IMR-90 (cell line): ENCODE measurements around the gene WNT11. TPM values are rescaled to one million over a fixed set of nuclear protein-coding genes. Genes with fewer than 3 reads are reported as not detected.

Source experiments
- ATAC-seq: fragments of 200-7000 bp; cut with Tn5 transposase; 2 replicates; pipeline ENCODE4 v1.9.1; 2020; ENCODE audit warnings: low read depth, mild to moderate bottlenecking, moderate library complexity
- BruUV-seq: library from RNA; stranded (reverse); fragments of 400-500 nt; replicated peaks from 2 replicates; lab custom pipeline; 2021; lab: Mats Ljungman, UMichigan
- CTCF ChIA-PET: fragments of 300-600 bp; formaldehyde crosslinking; extraction: SDS; loops from one replicate; lab custom pipeline; 2021; ENCODE audit warnings: antibody characterized with exemption; lab: Yijun Ruan, JAX
- POLR2A ChIA-PET: fragments of 300-600 bp; sonication (Branson Sonifier 250); formaldehyde crosslinking; loops from one replicate; lab custom pipeline; 2022; ENCODE audit warnings: antibody characterized with exemption; ENCODE audit not compliant: unreplicated experiment; lab: Charles Lee
- DNase-seq: peaks from one replicate; pipeline ENCODE4 v3.0.0; 2013
- H2AFZ ChIP-seq: replicated peaks from 2 replicates; pipeline ENCODE3; 2013; ENCODE audit warnings: low read length, mild to moderate bottlenecking; ENCODE audit not compliant: poor library complexity
- H2AK5ac ChIP-seq: 2 replicates; pipeline ENCODE4 v1.6.1; 2013; ENCODE audit warnings: low read depth, low read length, inconsistent platforms
- H2AK9ac ChIP-seq: replicated peaks from 2 replicates; pipeline ENCODE3; 2013; ENCODE audit warnings: mild to moderate bottlenecking, low read depth, low read length, moderate library complexity; ENCODE audit not compliant: poor library complexity
- H2BK120ac ChIP-seq: 2 replicates; pipeline ENCODE4 v1.6.1; 2013; ENCODE audit warnings: low read depth, low read length, inconsistent platforms
- H2BK15ac ChIP-seq: 3 replicates; pipeline ENCODE4 v1.6.1; 2013; ENCODE audit warnings: low read depth, low read length, inconsistent platforms
- H2BK20ac ChIP-seq: 2 replicates; pipeline ENCODE4 v1.6.1; 2013; ENCODE audit warnings: low read depth, mild to moderate bottlenecking, inconsistent platforms, low read length, moderate library complexity
- H2BK5ac ChIP-seq: 2 replicates; pipeline ENCODE4 v1.6.1; 2013; ENCODE audit warnings: mild to moderate bottlenecking, low read depth, low read length, inconsistent platforms; ENCODE audit not compliant: poor library complexity, severe bottlenecking
- H3K14ac ChIP-seq: replicated peaks from 2 replicates; pipeline ENCODE4 v1.6.1; 2013; ENCODE audit warnings: low read depth, low read length, inconsistent platforms
- H3K18ac ChIP-seq: 2 replicates; pipeline ENCODE4 v1.6.1; 2013; ENCODE audit warnings: low read depth, low read length, control low read depth
- H3K23ac ChIP-seq: 2 replicates; pipeline ENCODE4 v1.6.1; 2013; ENCODE audit warnings: low read depth, low read length, inconsistent platforms
- H3K27ac ChIP-seq: 2 replicates; pipeline ENCODE4 v1.5.1; 2013; ENCODE audit warnings: mild to moderate bottlenecking, control low read depth, low read length; ENCODE audit not compliant: insufficient read depth
- H3K27me3 ChIP-seq: 2 replicates; pipeline ENCODE4 v1.6.1; 2013; ENCODE audit warnings: low read length; ENCODE audit not compliant: control insufficient read depth, insufficient read depth
- H3K36me3 ChIP-seq: 2 replicates; pipeline ENCODE4 v1.6.1; 2013; ENCODE audit warnings: low read length, mixed read lengths; ENCODE audit not compliant: control insufficient read depth, insufficient read depth
- H3K4ac ChIP-seq: 2 replicates; pipeline ENCODE4 v1.6.1; 2013; ENCODE audit warnings: low read depth, low read length, inconsistent platforms
- H3K4me1 ChIP-seq: 2 replicates; pipeline ENCODE4 v1.6.1; 2013; ENCODE audit warnings: low read length, mixed read lengths; ENCODE audit not compliant: control insufficient read depth, insufficient read depth
- H3K4me2 ChIP-seq: 2 replicates; pipeline ENCODE4 v1.6.1; 2013; ENCODE audit warnings: low read depth, mild to moderate bottlenecking, control low read depth, low read length, moderate library complexity
- H3K4me3 ChIP-seq: 2 replicates; pipeline ENCODE4 v1.5.1; 2013; ENCODE audit warnings: low read depth, mild to moderate bottlenecking, control low read depth, low read length, moderate library complexity; ENCODE audit not compliant: insufficient read depth
- H3K56ac ChIP-seq: 2 replicates; pipeline ENCODE4 v1.6.1; 2013; ENCODE audit warnings: low read length, inconsistent platforms; ENCODE audit not compliant: insufficient read depth; ENCODE audit errors: extremely low read depth
- H3K79me1 ChIP-seq, 2 experiments: 2 replicates each; pipeline ENCODE4 v1.6.1; 2013; ENCODE audit warnings: low read length in 2 of 2, inconsistent platforms in 1 of 2, low read depth in 1 of 2
- H3K9ac ChIP-seq: 2 replicates; pipeline ENCODE4 v1.6.1; 2013; ENCODE audit warnings: low read depth, low read length, control low read depth
- H3K9me1 ChIP-seq: 2 replicates; pipeline ENCODE4 v1.6.1; 2013; ENCODE audit warnings: low read length, inconsistent platforms; ENCODE audit not compliant: insufficient read depth
- H3K9me3 ChIP-seq: 2 replicates; pipeline ENCODE4 v1.6.1; 2013; ENCODE audit warnings: low read length; ENCODE audit not compliant: control insufficient read depth, insufficient read depth
- H4K20me1 ChIP-seq: 2 replicates; pipeline ENCODE4 v1.6.1; 2013; ENCODE audit warnings: low read length, inconsistent platforms; ENCODE audit not compliant: insufficient read depth
- H4K5ac ChIP-seq: 2 replicates; pipeline ENCODE4 v1.6.1; 2013; ENCODE audit warnings: mild to moderate bottlenecking, low read depth, low read length, control low read depth
- H4K8ac ChIP-seq, 2 experiments: 2 replicates each; pipeline ENCODE4 v1.6.1; 2013; ENCODE audit warnings: low read depth in 2 of 2, low read length in 2 of 2, control low read depth in 1 of 2, inconsistent platforms in 1 of 2
- H4K91ac ChIP-seq: 2 replicates; pipeline ENCODE4 v1.6.1; 2013; ENCODE audit warnings: low read depth, low read length, inconsistent platforms; ENCODE audit not compliant: insufficient read depth
- CTCF ChIP-seq: conservative IDR thresholded peaks from 2 replicates; pipeline ENCODE4 v1.5.1; 2012; ENCODE audit warnings: mild to moderate bottlenecking, low read depth, low read length, improper control_type of control experiment
- MXI1 ChIP-seq: IDR thresholded peaks from 2 replicates; pipeline ENCODE4 v1.6.1; 2012; ENCODE audit warnings: low read depth, mild to moderate bottlenecking, low read length, moderate library complexity, borderline replicate concordance
- NFE2L2 ChIP-seq: fragments of 150-350 bp; IDR thresholded peaks from 2 replicates; pipeline ENCODE4 v1.6.1; 2016; ENCODE audit warnings: low read depth, mild to moderate bottlenecking, low read length
- SMC3 ChIP-seq: fragments of 150-350 bp; IDR thresholded peaks from 2 replicates; pipeline ENCODE4 v1.6.1; 2016; ENCODE audit warnings: low read depth, mild to moderate bottlenecking, antibody characterized with exemption, low read length, moderate library complexity
- USF2 ChIP-seq: fragments of 150-350 bp; IDR thresholded peaks from 2 replicates; pipeline ENCODE4 v1.6.1; 2017; ENCODE audit warnings: mild to moderate bottlenecking, antibody characterized with exemption, low read length, low read depth
- WGBS, 2 experiments: methylation state at CpG; one replicate each; pipeline versions ENCODE4 v1.1.5 to v1.1.7; 2013; ENCODE audit warnings: missing lambda C conversion rate in 2 of 2; ENCODE audit not compliant: insufficient read length in 1 of 2; ENCODE audit errors: extremely low coverage in 2 of 2; 5-methylcytosine and 5-hydroxymethylcytosine counted together
- dilution Hi-C: fragments of 300-500 bp; cut with HindIII; formaldehyde crosslinking; loops from one replicate; pipeline ENCODE4 v1.14.3; 2018; ENCODE audit warnings: low sequenced_read_pairs; ENCODE audit not compliant: unreplicated experiment
- in situ Hi-C: fragments of 300-500 bp; cut with MboI; formaldehyde crosslinking; loops from 3 replicates; pipeline ENCODE4 v1.14.3; 2019; ENCODE audit warnings: low sequenced_read_pairs, inconsistent platforms, mixed read lengths
- intact Hi-C: fragments of 100-400 bp; cut with micrococcal nuclease; formaldehyde crosslinking; loops from 2 replicates; pipeline ENCODE4 v1.10.0; 2022
- polyA plus RNA-seq, 3 experiments: library from polyadenylated mRNA; depleted of rRNA; stranded (reverse); fragments of >200 nt; gene quantifications; 2 replicates each; pipeline ENCODE4 v1.2.3, GENCODE V29; 2012; ENCODE audit warnings: low replicate concordance in 1 of 3
- total RNA-seq: library from RNA; depleted of rRNA; stranded (reverse); fragments of >200 nt; gene quantifications from 2 replicates; pipeline ENCODE4 v1.2.3, GENCODE V29; 2012

Gene WNT11
- total and polyA plus RNA-seq, 2 of the 4 experiments (the other 2 are of a cell fraction): 0.10 TPM; not detected in 1

GRCh38 chr11:76214186-76214585 lies 7.9 kb upstream of the WNT11 start:
- in situ Hi-C loops: loop anchor here (5.0 to 10.0 kb wide), 3 partner anchors 103 to 471 kb away; no protein-coding TSS in a partner anchor

More at GRCh38 chr11:76214186-76214585, 7.9 kb upstream of the WNT11 start:
- Histone ChIP-seq H3K4me3 (no peak overlapping the region), H4K20me1 (peaks cover 12% of the 10 kb centered on the region; the same call in 1 of the 2 replicates), H3K9me1 (no peaks in the 10 kb centered on the region; the same call in 1 of the 2 replicates), H3K18ac (no peak overlapping the region), H2BK15ac (no peak overlapping the region), H3K9ac (no peak overlapping the region), H4K5ac (no peak overlapping the region), H2BK20ac (no peak overlapping the region), H3K4me1 (peaks cover 3% of the 10 kb centered on the region), H2BK5ac (no peak overlapping the region), H3K14ac (no peak overlapping the region), H4K91ac (no peak overlapping the region), H2AK9ac (no peak overlapping the region), H3K27me3 (peaks cover 54% of the 10 kb centered on the region), H3K4me2 (no peak overlapping the region), H2BK120ac (no peak overlapping the region), H4K8ac (no peak overlapping the region), H3K56ac (no peak overlapping the region), H3K4ac (no peak overlapping the region), H3K27ac (no peak overlapping the region), H3K23ac (no peak overlapping the region), H3K9me3 (no peaks in the 10 kb centered on the region), H3K36me3 (no peaks in the 10 kb centered on the region), H2AK5ac (no peak overlapping the region), H3K79me1 (no peaks in the 10 kb centered on the region), H2AFZ (no peak overlapping the region)
- intact Hi-C loops (no loop called here), dilution Hi-C loops (no loop called here)
- 100% methylated on average over 2 of the region's 5 CpGs; no CpG with 5 or more reads in 1 of the 2 experiments for WGBS, 2 experiments
- ATAC-seq (no peak), DNase-seq (no peak)
- no TSS peak for BruUV-seq
- TF ChIP-seq MXI1 (no peak), USF2 (no peak), NFE2L2 (no peak), CTCF (no peak), SMC3 (no peak)
- POLR2A ChIA-PET: no interaction called here
- CTCF ChIA-PET: no interaction called here
